ENCODE results near the gene TMEM192. TPM values are rescaled to one million over a fixed set of nuclear protein-coding genes. Genes with fewer than 3 reads are reported as not detected.

TMEM192 gene
- 13.4 and 21.8 TPM in 2 replicates for total RNA-seq

DNA sequence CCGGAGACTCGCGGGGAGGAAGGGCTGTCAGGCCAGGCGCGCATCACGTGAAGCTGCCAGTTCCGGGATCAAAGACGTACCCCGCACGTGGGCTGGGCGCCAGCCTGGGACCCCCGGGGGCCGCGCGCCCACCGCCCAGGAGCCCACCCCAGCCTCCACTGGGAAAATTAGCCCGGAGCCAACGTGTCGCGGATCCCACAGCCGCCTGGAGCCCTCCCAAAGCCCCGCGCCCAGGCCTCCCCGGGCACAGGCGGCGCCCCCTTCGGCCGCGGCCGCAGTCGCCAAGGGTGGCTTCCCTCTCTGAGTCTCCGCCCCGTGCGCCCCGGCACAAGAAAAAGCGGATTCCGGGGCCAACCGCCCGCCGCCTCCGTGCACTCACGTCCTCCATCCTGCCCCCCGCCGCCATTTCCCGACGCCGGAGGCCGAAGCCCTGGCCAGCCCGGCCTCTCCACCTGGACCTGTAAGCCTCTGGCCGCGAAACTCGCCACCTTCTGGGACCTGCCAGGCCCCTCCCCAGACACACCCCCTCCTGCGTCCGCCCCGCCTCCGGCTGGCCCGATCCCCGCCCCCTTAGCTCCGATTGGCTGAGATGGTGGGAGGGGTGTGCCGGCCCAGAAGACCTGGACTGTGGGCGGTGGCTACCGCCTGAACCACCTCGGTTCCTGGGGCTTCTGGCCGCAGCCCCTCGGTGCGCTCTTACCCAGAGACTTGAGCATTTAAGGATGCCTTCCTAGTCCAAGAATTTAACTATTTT is at the start of gene TMEM192:
Gene TMEM192 (minus strand): TSS at position 493 of the 754 bp plus-strand sequence. CDS start 87 bp downstream, at position 406.

DNA sequence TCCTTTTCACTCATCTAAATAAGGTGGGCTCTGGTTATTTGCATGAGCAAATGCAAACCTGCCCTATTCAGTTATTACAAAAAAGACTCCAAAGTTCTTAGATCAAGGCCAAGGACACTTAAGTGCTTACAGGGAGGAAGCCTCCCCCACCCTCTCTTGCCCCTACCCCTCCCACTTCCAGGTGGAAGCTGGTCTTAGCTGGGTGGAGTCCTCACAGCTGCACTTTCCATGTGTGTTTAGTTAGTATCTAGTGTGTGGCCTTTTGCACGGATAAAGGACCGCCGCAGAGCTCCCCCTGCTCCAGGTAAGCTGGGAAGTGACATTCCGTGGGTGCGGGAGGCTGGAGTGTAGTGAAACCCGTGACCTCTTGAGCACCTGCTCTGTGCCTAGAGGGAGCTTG is 59.0 kb downstream of the TMEM192 start, which contains the start of gene TRIM75:
Gene TRIM75 (plus strand): TSS at position 222 of the 400 bp plus-strand sequence. CDS start 5,282 bp downstream, outside the sequence.

DNA sequence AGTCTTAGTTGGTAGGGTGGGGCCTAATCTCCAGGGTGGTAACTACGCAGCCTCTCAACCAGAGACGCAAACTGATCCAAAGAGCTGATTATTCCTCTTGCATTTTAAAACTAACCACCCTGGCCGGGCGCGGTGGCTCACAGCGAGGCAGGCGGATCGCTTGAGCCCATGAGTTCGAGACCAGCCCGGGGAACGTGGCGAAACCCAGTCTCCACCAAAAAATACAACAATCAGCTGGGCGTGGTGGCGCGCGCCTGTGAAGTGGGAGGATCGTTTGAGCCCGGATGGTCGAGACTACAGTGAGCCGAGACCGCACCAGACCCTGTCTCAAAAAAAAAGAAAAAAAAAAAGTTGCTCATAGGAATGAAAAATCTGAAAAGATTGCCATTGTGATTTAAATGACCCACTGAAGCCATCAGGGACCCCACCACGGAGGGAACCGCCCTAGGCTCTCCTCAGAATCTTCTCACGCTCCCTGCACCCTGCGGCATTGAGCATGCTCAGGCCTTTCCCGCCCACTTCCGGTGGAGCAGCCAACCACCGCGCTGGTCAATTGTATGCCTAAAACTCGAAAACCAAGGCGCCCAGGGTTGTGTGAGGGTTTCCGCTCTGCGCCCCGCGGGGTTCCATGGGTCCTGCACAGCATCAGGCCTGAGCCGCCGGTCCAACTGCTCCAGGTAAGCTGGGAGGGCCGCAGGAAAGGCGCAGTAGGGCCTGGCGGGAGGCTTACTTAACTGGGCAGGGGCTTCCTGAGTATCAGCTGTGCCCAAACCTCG is 81.0 kb downstream of the TMEM192 start, which contains the start of gene TRIM60:
Gene TRIM60 (plus strand): TSS at position 564 of the 776 bp plus-strand sequence. CDS start 8,074 bp downstream, outside the sequence.

Other genes starting within 250 kb of the TMEM192 start
- not detected in 2 replicates for gene APELA, start 235.7 kb downstream of the TMEM192 start, total RNA-seq
- 0.14 TPM in 1 of 2 replicates, not detected in the other for gene TRIM61, start 135.2 kb downstream of the TMEM192 start, total RNA-seq
- gene TRIM60, start 80.9 kb downstream of the TMEM192 start, total RNA-seq, result not detected in 2 replicates
- not detected in 2 replicates for gene TRIM75, start 59.0 kb downstream of the TMEM192 start, total RNA-seq
- 26.1 and 29.4 TPM in 2 replicates for gene KLHL2, start 94.7 kb upstream of the TMEM192 start, total RNA-seq
- 181 and 320 TPM in 2 replicates for gene MSMO1, start 214.8 kb upstream of the TMEM192 start, total RNA-seq

Measured in thoracic aorta endothelial cell (primary cell).